Kidney capillary endothelial cell (primary cell): ENCODE results near the gene SPATA46.
A peak's percentile ranks its signal among the peaks of the same experiment; 100 is the strongest.
"Not testable (repeated sequence)": the region's sequence is repeated elsewhere in the genome, so short reads cannot be mapped to it uniquely, and the experiment has no call there.

ENCODE experiments used
- DNase-seq: peaks from one replicate; pipeline ENCODE4 v3.0.0-alpha.2; 2018; ENCODE audit warnings: low spot score

The SPATA46 gene

GRCh38 chr1:162353078-162353477 lies 23.6 kb downstream of the SPATA46 start:
- DNase-seq = no peak

- DNase-seq = not testable (repeated sequence)
Observed at GRCh38 chr1:162351874-162352273, 24.8 kb downstream of the SPATA46 start.

- no peak for DNase-seq
Observed at GRCh38 chr1:162351246-162351842, 25.3 kb downstream of the SPATA46 start.

- peak; percentile 87 for DNase-seq
Observed at GRCh38 chr1:162349635-162350330, 26.9 kb downstream of the SPATA46 start.

GRCh38 chr1:162347281-162347680 lies 29.4 kb downstream of the SPATA46 start:
- no peak for DNase-seq

GRCh38 chr1:162343470-162343869 lies 33.2 kb downstream of the SPATA46 start:
- no peak for DNase-seq

GRCh38 chr1:162342452-162342983 lies 34.1 kb downstream of the SPATA46 start:
- DNase-seq = no peak

- no peak for DNase-seq
Observed at GRCh38 chr1:162336621-162337285, 39.9 kb downstream of the SPATA46 start.

- no peak for DNase-seq
Observed at GRCh38 chr1:162335126-162335525, 41.5 kb downstream of the SPATA46 start.

- no peak for DNase-seq
Observed at GRCh38 chr1:162333991-162334390, 42.7 kb downstream of the SPATA46 start.

GRCh38 chr1:162329826-162330225 lies 46.8 kb downstream of the SPATA46 start:
- DNase-seq = no peak

- no peak for DNase-seq
Observed at GRCh38 chr1:162328512-162328911, 48.1 kb downstream of the SPATA46 start.

GRCh38 chr1:162327788-162328165 lies 48.9 kb downstream of the SPATA46 start:
- no peak for DNase-seq

- DNase-seq = no peak
Observed at GRCh38 chr1:162327144-162327787, 49.4 kb downstream of the SPATA46 start.

- DNase-seq = no peak
Observed at GRCh38 chr1:162326559-162326958, 50.1 kb downstream of the SPATA46 start.

- no peak for DNase-seq
Observed at GRCh38 chr1:162324396-162324795, 52.3 kb downstream of the SPATA46 start.
